Karpas-422 (cell line): ENCODE data around the gene KCNA5. TPM values are rescaled to one million over a fixed set of nuclear protein-coding genes. Genes with fewer than 3 reads are reported as not detected.

ENCODE experiments used
- DNase-seq: peaks from one replicate; pipeline ENCODE4 v3.0.0-alpha.2; 2015
- H2AFZ ChIP-seq: fragments of 200-600 bp; sonication (generic); 2 replicates; pipeline ENCODE4 v1.6.1; 2014; ENCODE audit warnings: antibody characterized with exemption, low read length, mixed read lengths
- H3K27ac ChIP-seq: fragments of 200-600 bp; sonication (generic); 2 replicates; pipeline ENCODE4 v1.5.1; 2014; ENCODE audit warnings: mild to moderate bottlenecking, low read length, moderate library complexity
- H3K27me3 ChIP-seq: fragments of 200-600 bp; sonication (generic); 2 replicates; pipeline ENCODE4 v1.6.1; 2014; ENCODE audit warnings: low read length, mixed read lengths
- H3K36me3 ChIP-seq: fragments of 200-600 bp; sonication (generic); 2 replicates; pipeline ENCODE4 v1.6.1; 2014; ENCODE audit warnings: low read length, mixed read lengths; ENCODE audit not compliant: insufficient read depth
- H3K4me1 ChIP-seq: fragments of 200-600 bp; sonication (generic); 2 replicates; pipeline ENCODE4 v1.6.1; 2014; ENCODE audit warnings: mild to moderate bottlenecking, low read length, mixed read lengths
- H3K4me2 ChIP-seq: fragments of 200-600 bp; sonication (generic); 2 replicates; pipeline ENCODE4 v1.6.1; 2014; ENCODE audit warnings: low read length, low read depth, mild to moderate bottlenecking; ENCODE audit not compliant: poor library complexity, severe bottlenecking
- H3K4me3 ChIP-seq: fragments of 200-600 bp; sonication (generic); 2 replicates; pipeline ENCODE4 v1.5.1; 2014; ENCODE audit warnings: mild to moderate bottlenecking, antibody characterized with exemption, low read length, mixed read lengths
- H3K79me2 ChIP-seq: fragments of 200-600 bp; sonication (generic); 2 replicates; pipeline ENCODE4 v1.6.1; 2014; ENCODE audit warnings: mild to moderate bottlenecking, low read length, mixed read lengths
- H3K9ac ChIP-seq: fragments of 200-600 bp; sonication (generic); 2 replicates; pipeline ENCODE4 v1.6.0; 2014; ENCODE audit warnings: low read length
- H3K9me2 ChIP-seq: fragments of 200-600 bp; sonication (generic), shearing (Covaris generic); replicated peaks from 2 replicates; pipeline ENCODE4 v1.6.0; 2014; ENCODE audit warnings: mild to moderate bottlenecking, low read length, moderate library complexity; ENCODE audit not compliant: insufficient read depth
- H3K9me3 ChIP-seq: fragments of 300-700, 200-600 bp; sonication (generic); 2 replicates; pipeline ENCODE4 v1.6.1; 2014; ENCODE audit warnings: low read length, mixed read lengths
- H4K20me1 ChIP-seq: fragments of 200-600 bp; sonication (generic); 2 replicates; pipeline ENCODE4 v1.6.1; 2014; ENCODE audit warnings: mild to moderate bottlenecking, antibody characterized with exemption, low read length, low read depth; ENCODE audit not compliant: insufficient read depth
- total RNA-seq: library from RNA; depleted of rRNA; stranded (reverse); fragments of >200 nt; shearing (Covaris generic); gene quantifications from 2 replicates; pipeline ENCODE4 v1.2.3, GENCODE V29; 2014; ENCODE audit warnings: low replicate concordance

The KCNA5 gene
- total RNA-seq, 1 experiment from 2014 or later = not detected

- H3K9ac ChIP-seq = no peak overlapping the region
- no peak overlapping the region for H3K4me3 ChIP-seq
- no peaks in the 10 kb centered on the region for H3K79me2 ChIP-seq
Measured at GRCh38 chr12:5010151-5010550, 33.5 kb upstream of the KCNA5 start.

GRCh38 chr12:5012337-5012736 is 31.3 kb upstream of the KCNA5 start:
- Histone ChIP-seq H3K9ac (no peak overlapping the region), H3K4me2 (no peak overlapping the region), H2AFZ (no peak overlapping the region), H3K27me3 (no peaks in the 10 kb centered on the region), H3K4me1 (no peaks in the 10 kb centered on the region), H3K4me3 (no peak overlapping the region), H3K9me3 (no peaks in the 10 kb centered on the region), H3K27ac (no peak overlapping the region), H3K79me2 (no peaks in the 10 kb centered on the region), H3K36me3 (no peaks in the 10 kb centered on the region), H4K20me1 (no peaks in the 10 kb centered on the region), H3K9me2 (no peaks in the 10 kb centered on the region)
- no peak for DNase-seq

More at GRCh38 chr12:5010151-5010550, 33.5 kb upstream of the KCNA5 start:
- no peaks in the 10 kb centered on the region for H4K20me1 ChIP-seq
- no peak overlapping the region for H2AFZ ChIP-seq
- no peaks in the 10 kb centered on the region for H3K27me3 ChIP-seq
- H3K4me2 ChIP-seq = no peak overlapping the region
- DNase-seq = no peak
- no peaks in the 10 kb centered on the region for H3K4me1 ChIP-seq
- no peaks in the 10 kb centered on the region for H3K9me3 ChIP-seq
- no peak overlapping the region for H3K27ac ChIP-seq
- H3K36me3 ChIP-seq = no peaks in the 10 kb centered on the region
- H3K9me2 ChIP-seq = no peaks in the 10 kb centered on the region

- no peak overlapping the region for H3K4me3 ChIP-seq
- DNase-seq = no peak
- no peak overlapping the region for H3K9ac ChIP-seq
- H3K27me3 ChIP-seq = no peaks in the 10 kb centered on the region
- H3K79me2 ChIP-seq = no peaks in the 10 kb centered on the region
- H3K27ac ChIP-seq = no peak overlapping the region
- no peak overlapping the region for H2AFZ ChIP-seq
- H3K4me1 ChIP-seq = no peaks in the 10 kb centered on the region
- no peaks in the 10 kb centered on the region for H3K9me2 ChIP-seq
- H3K4me2 ChIP-seq = no peak overlapping the region
- no peaks in the 10 kb centered on the region for H4K20me1 ChIP-seq
- H3K9me3 ChIP-seq = no peaks in the 10 kb centered on the region
- no peaks in the 10 kb centered on the region for H3K36me3 ChIP-seq
Measured at GRCh38 chr12:5013266-5013730, 30.4 kb upstream of the KCNA5 start.

- H3K27me3 ChIP-seq = no peaks in the 10 kb centered on the region
- H4K20me1 ChIP-seq = no peaks in the 10 kb centered on the region
- no peaks in the 10 kb centered on the region for H3K79me2 ChIP-seq
- no peaks in the 10 kb centered on the region for H3K4me1 ChIP-seq
- H3K9me3 ChIP-seq = no peaks in the 10 kb centered on the region
- no peak for DNase-seq
- H3K9me2 ChIP-seq = no peaks in the 10 kb centered on the region
- H3K27ac ChIP-seq = no peak overlapping the region
- H3K36me3 ChIP-seq = no peaks in the 10 kb centered on the region
- no peak overlapping the region for H3K4me2 ChIP-seq
- H2AFZ ChIP-seq = no peak overlapping the region
- no peak overlapping the region for H3K4me3 ChIP-seq
- no peak overlapping the region for H3K9ac ChIP-seq
Measured at GRCh38 chr12:5014269-5014668, 29.4 kb upstream of the KCNA5 start.

GRCh38 chr12:5015711-5016492 is 27.8 kb upstream of the KCNA5 start:
- no peak overlapping the region for H3K4me2 ChIP-seq
- H3K27ac ChIP-seq = no peak overlapping the region
- H3K9me2 ChIP-seq = no peaks in the 10 kb centered on the region
- no peak overlapping the region for H2AFZ ChIP-seq
- no peak for DNase-seq
- no peak overlapping the region for H3K9ac ChIP-seq
- no peak overlapping the region for H3K4me3 ChIP-seq
- H3K79me2 ChIP-seq = no peaks in the 10 kb centered on the region
- no peaks in the 10 kb centered on the region for H4K20me1 ChIP-seq
- H3K9me3 ChIP-seq = no peaks in the 10 kb centered on the region
- no peaks in the 10 kb centered on the region for H3K36me3 ChIP-seq
- H3K27me3 ChIP-seq = no peaks in the 10 kb centered on the region
- H3K4me1 ChIP-seq = no peaks in the 10 kb centered on the region

- H3K4me2 ChIP-seq = no peak overlapping the region
- no peaks in the 10 kb centered on the region for H3K36me3 ChIP-seq
- no peak for DNase-seq
- no peaks in the 10 kb centered on the region for H3K9me3 ChIP-seq
- no peaks in the 10 kb centered on the region for H4K20me1 ChIP-seq
- H3K4me3 ChIP-seq = no peak overlapping the region
- H2AFZ ChIP-seq = no peak overlapping the region
- no peak overlapping the region for H3K9ac ChIP-seq
- H3K27me3 ChIP-seq = no peaks in the 10 kb centered on the region
- no peaks in the 10 kb centered on the region for H3K9me2 ChIP-seq
- H3K27ac ChIP-seq = no peak overlapping the region
- no peaks in the 10 kb centered on the region for H3K4me1 ChIP-seq
- H3K79me2 ChIP-seq = no peaks in the 10 kb centered on the region
Measured at GRCh38 chr12:5016526-5016925, 27.2 kb upstream of the KCNA5 start.

- no peaks in the 10 kb centered on the region for H3K27me3 ChIP-seq
- H3K4me2 ChIP-seq = no peak overlapping the region
- H2AFZ ChIP-seq = no peak overlapping the region
- H3K9me2 ChIP-seq = no peaks in the 10 kb centered on the region
- H3K9me3 ChIP-seq = no peaks in the 10 kb centered on the region
- H4K20me1 ChIP-seq = no peaks in the 10 kb centered on the region
- no peaks in the 10 kb centered on the region for H3K36me3 ChIP-seq
- H3K9ac ChIP-seq = no peak overlapping the region
- no peak for DNase-seq
- H3K4me3 ChIP-seq = no peak overlapping the region
- no peaks in the 10 kb centered on the region for H3K79me2 ChIP-seq
- H3K4me1 ChIP-seq = no peaks in the 10 kb centered on the region
- H3K27ac ChIP-seq = no peak overlapping the region
Measured at GRCh38 chr12:5017638-5018348, 25.9 kb upstream of the KCNA5 start.

- DNase-seq = no peak
- H3K4me2 ChIP-seq = no peak overlapping the region
- H3K27ac ChIP-seq = no peak overlapping the region
- H3K79me2 ChIP-seq = no peaks in the 10 kb centered on the region
- no peak overlapping the region for H3K9ac ChIP-seq
- no peaks in the 10 kb centered on the region for H3K9me2 ChIP-seq
- H4K20me1 ChIP-seq = no peaks in the 10 kb centered on the region
- no peak overlapping the region for H2AFZ ChIP-seq
- H3K9me3 ChIP-seq = no peaks in the 10 kb centered on the region
- no peaks in the 10 kb centered on the region for H3K4me1 ChIP-seq
- no peaks in the 10 kb centered on the region for H3K27me3 ChIP-seq
- no peak overlapping the region for H3K4me3 ChIP-seq
- no peaks in the 10 kb centered on the region for H3K36me3 ChIP-seq
Measured at GRCh38 chr12:5018677-5019076, 25.0 kb upstream of the KCNA5 start.
